ENCODE results near the gene UCN.

DNA sequence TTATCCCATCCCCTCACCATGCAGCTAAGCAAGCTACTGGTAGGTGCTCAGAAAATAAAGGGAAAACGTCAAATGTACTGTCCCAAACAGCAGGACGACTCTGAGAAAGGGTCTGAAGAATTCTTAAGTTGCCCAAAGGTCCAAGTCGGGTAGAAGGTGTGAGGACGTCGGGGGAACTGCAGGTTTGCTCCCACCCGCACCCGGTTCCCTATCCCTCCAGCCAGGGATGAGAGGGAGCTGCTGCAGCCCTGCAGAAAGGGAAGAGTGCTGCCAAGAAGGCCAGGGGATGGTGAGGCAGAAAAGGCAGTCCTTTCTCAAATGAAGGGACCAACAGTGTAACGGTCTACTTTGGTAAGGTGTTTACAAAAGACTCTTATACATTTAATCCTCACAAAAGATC, 6.9 kb upstream of the UCN start:
- TF ChIP-seq, protein P1, sequence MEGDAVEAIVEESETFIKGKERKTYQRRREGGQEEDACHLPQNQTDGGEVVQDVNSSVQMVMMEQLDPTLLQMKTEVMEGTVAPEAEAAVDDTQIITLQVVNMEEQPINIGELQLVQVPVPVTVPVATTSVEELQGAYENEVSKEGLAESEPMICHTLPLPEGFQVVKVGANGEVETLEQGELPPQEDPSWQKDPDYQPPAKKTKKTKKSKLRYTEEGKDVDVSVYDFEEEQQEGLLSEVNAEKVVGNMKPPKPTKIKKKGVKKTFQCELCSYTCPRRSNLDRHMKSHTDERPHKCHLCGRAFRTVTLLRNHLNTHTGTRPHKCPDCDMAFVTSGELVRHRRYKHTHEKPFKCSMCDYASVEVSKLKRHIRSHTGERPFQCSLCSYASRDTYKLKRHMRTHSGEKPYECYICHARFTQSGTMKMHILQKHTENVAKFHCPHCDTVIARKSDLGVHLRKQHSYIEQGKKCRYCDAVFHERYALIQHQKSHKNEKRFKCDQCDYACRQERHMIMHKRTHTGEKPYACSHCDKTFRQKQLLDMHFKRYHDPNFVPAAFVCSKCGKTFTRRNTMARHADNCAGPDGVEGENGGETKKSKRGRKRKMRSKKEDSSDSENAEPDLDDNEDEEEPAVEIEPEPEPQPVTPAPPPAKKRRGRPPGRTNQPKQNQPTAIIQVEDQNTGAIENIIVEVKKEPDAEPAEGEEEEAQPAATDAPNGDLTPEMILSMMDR (IDR thresholded peaks at IDR 0.05; ENCODE audit: extremely low read depth in 1 of 2, insufficient read depth in 1 of 2, low read depth in 1 of 2, low read length in 2 of 2), result no peak
- TF ChIP-seq POLR2A (IDR thresholded peaks at IDR 0.05; ENCODE audit: low read depth, low read length) (no peak), POLR2AphosphoS5 (IDR thresholded peaks at IDR 0.05; ENCODE audit: insufficient read depth, low read depth, low read length) (no peak), EZH2 (IDR thresholded peaks at IDR 0.05; ENCODE audit: borderline replicate concordance, low read depth, low read length, severe bottlenecking) (no peak), JUN (IDR thresholded peaks at IDR 0.05; ENCODE audit: borderline replicate concordance, insufficient read depth, insufficient read length, low read depth) (no peak), FOS (IDR thresholded peaks at IDR 0.05; ENCODE audit: borderline replicate concordance, insufficient read depth, low read length) (no peak), MAX (IDR thresholded peaks at IDR 0.05; ENCODE audit: insufficient read depth, insufficient read length) (no peak)

All from endothelial cell of umbilical vein (primary cell).